Activated CD4-positive, alpha-beta memory T cell treated with anti-CD3 and anti-CD28 coated beads, Interleukin-2, amount 10 ng/mL, durations not matched to agents 7 days and 5 days (primary cell): ENCODE results near the gene MAP3K6. TPM values are rescaled to one million over a fixed set of nuclear protein-coding genes. Genes with fewer than 3 reads are reported as not detected.

ENCODE experiments used
- CTCF ChIA-PET: fragments of 350-600 bp; sonication (Branson Sonifier 250); formaldehyde crosslinking; loops from one replicate; lab custom pipeline; 2021; ENCODE audit warnings: antibody characterized with exemption, inconsistent platforms; lab: Charles Lee
- POLR2A ChIA-PET: fragments of 350-600 bp; sonication (Branson Sonifier 250); formaldehyde crosslinking; loops from one replicate; lab custom pipeline; 2021; ENCODE audit warnings: antibody characterized with exemption; lab: Charles Lee
- DNase-seq: peaks from one replicate; pipeline ENCODE4 v3.0.0-alpha.2; 2020
- H3K27ac Mint-ChIP-seq: one replicate; pipeline ENCODE4 v1.8.0; 2021; ENCODE audit warnings: mild to moderate bottlenecking, mixed read lengths
- H3K27me3 Mint-ChIP-seq: one replicate; pipeline ENCODE4 v1.8.0; 2021; ENCODE audit warnings: mixed read lengths
- H3K36me3 Mint-ChIP-seq: one replicate; pipeline ENCODE4 v1.8.0; 2021; ENCODE audit warnings: low read depth, mixed read lengths
- H3K4me1 Mint-ChIP-seq: one replicate; pipeline ENCODE4 v1.8.0; 2021; ENCODE audit warnings: mixed read lengths
- H3K4me3 Mint-ChIP-seq: one replicate; pipeline ENCODE4 v1.8.0; 2021; ENCODE audit warnings: mild to moderate bottlenecking, mixed read lengths
- H3K9me3 Mint-ChIP-seq: one replicate; pipeline ENCODE4 v1.8.0; 2021; ENCODE audit warnings: mixed read lengths
- total RNA-seq, 2 experiments: library from RNA; stranded (reverse); gene quantifications; one replicate each; pipeline ENCODE4 v1.2.3, GENCODE V29; 2021

The MAP3K6 gene
- total RNA-seq, 2 experiments from 2014 or later, result 10.5 to 11.1 TPM

DNA sequence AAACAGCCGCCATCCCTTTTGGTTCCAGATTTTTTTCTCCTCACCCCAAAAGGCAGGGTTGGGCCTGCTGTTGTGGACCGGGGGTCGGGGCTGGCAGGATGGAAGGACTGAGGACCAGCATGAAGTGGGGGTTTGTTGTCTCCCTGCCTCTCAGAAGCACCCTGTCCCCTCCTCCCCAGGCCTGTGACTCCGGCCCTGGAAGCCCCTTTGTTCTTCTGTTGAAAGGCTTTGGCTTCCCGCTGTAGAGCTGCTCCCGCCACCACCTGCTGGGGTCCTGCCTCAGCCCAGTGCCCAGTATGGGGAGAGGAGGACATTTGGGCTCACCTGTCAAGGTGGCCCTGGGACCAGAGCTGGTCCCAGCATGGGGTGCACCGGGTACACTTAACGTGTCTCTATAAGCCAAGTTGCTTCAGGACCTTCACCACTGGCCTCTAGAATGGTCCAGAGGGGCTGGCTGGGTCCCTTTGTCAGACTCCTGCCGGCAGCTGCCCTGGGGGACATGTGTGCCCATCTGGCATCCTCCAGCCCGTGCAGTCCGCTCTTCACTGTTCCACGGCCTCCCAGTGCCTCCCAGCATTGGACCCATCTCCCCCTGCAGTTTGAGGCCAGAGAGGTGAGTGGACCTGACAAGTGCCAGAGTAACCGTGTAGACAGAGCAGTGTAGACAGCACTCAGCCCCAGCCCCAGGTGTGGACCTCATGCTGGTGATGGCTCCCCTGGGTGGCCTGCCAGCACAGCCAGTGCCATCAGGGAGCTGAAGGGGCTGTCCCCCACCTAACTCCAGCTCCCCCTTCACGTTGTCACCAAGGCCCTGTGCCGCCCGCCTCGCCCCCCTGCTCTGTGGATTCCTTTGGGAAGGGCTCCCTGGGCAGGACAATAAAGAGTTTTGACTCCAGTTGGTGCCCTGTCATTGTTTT, 31.0 kb downstream of the MAP3K6 start:
- H3K27me3 Mint-ChIP-seq, result no peaks in the 10 kb centered on the region
- POLR2A ChIA-PET, result interaction anchor here (0.6 to 1.2 kb wide), 3 partner anchors 13 to 433 kb away, joined by 3 to 5 read pairs (median 3); no protein-coding TSS in a partner anchor
- peaks cover 40% of the 10 kb centered on the region for H3K4me1 Mint-ChIP-seq
- H3K36me3 Mint-ChIP-seq, result peaks cover 52% of the 10 kb centered on the region
- no peaks in the 10 kb centered on the region for H3K9me3 Mint-ChIP-seq
- H3K4me3 Mint-ChIP-seq, result no peak overlapping the region
- no peak overlapping the region for H3K27ac Mint-ChIP-seq
- CTCF ChIA-PET, result interaction anchor here (1.0 kb wide), 1 partner anchor 21 kb away, joined by 4 read pairs; no protein-coding TSS in a partner anchor
- DNase-seq, result no peak

- H3K4me1 Mint-ChIP-seq, result peaks cover 29% of the 10 kb centered on the region
- H3K27me3 Mint-ChIP-seq, result no peaks in the 10 kb centered on the region
- H3K36me3 Mint-ChIP-seq, result peaks cover 61% of the 10 kb centered on the region
- POLR2A ChIA-PET, result interaction anchor here (1.4 to 3.1 kb wide), 2 partner anchors 8 to 10 kb away, joined by 6 to 19 read pairs; partner anchors contain the start of gene SYTL1
- H3K4me3 Mint-ChIP-seq, result no peak overlapping the region
- no peak overlapping the region for H3K27ac Mint-ChIP-seq
- H3K9me3 Mint-ChIP-seq, result no peaks in the 10 kb centered on the region
- no peak for DNase-seq
- CTCF ChIA-PET, result interaction anchor here (0.6 to 3.0 kb wide), 15 partner anchors 10 to 420 kb away, joined by 3 to 45 read pairs (median 6); partner anchors contain the start of genes SYTL1 and WDTC1
These were observed 33.0 kb downstream of the MAP3K6 start for GRCh38 chr1:27333717-27334279.

DNA sequence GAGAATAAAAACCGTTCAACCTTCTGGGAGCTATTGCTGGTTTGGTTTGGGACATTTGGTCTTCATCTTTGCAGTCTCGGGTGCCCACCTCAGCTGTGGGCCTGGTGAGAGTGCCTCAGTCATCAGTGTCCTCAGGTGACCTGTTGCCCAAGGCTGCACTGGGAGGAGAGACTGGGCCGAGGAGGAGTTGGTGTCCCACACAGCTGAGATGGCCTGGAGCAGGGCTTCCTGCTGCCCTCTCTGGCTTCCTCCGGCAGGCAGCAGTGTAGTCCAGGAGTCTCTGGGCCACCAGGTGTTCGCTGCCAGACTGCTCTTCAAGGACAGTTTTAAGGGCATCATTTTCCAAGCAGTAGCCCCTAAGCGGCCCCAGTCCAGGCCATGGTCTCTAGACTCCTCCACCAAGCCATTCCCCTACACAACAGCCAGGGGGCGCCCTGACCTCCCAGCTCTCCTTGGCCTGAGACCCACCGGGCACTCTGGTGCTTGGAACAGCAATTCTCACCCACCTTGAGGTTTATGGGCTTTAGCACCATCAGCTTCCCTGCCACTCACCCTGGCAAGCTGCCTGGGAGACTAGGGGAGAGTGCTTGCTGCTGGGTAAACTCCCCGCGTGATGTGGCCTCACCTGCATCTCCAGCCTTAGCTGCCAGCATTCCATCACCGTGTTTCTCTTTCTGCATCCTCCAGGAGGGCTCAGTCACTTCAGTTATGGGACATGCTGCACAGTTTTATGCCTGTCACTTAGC, 34.1 kb downstream of the MAP3K6 start:
- no peaks in the 10 kb centered on the region for H3K27me3 Mint-ChIP-seq
- CTCF ChIA-PET, result interaction anchor here (0.6 to 3.0 kb wide), 31 partner anchors 9 to 768 kb away, joined by 3 to 45 read pairs (median 4); partner anchors contain the start of genes MAP3K6, SLC9A1, SYTL1 and WDTC1
- peak overlapping the region; percentile 68 for H3K27ac Mint-ChIP-seq
- H3K4me1 Mint-ChIP-seq, result peaks cover 34% of the 10 kb centered on the region
- POLR2A ChIA-PET, result interaction anchor here (1.1 to 3.1 kb wide), 6 partner anchors 9 to 29 kb away, joined by 3 to 19 read pairs (median 5); partner anchors contain the start of gene SYTL1
- no peak overlapping the region for H3K4me3 Mint-ChIP-seq
- no peaks in the 10 kb centered on the region for H3K9me3 Mint-ChIP-seq
- H3K36me3 Mint-ChIP-seq, result peaks cover 66% of the 10 kb centered on the region
- peak; percentile 66 for DNase-seq

GRCh38 chr1:27331922-27332321, 34.8 kb downstream of the MAP3K6 start:
- H3K36me3 Mint-ChIP-seq, result peaks cover 68% of the 10 kb centered on the region
- H3K27me3 Mint-ChIP-seq, result no peaks in the 10 kb centered on the region
- POLR2A ChIA-PET, result interaction anchor here (1.4 to 3.1 kb wide), 4 partner anchors 9 to 25 kb away, joined by 3 to 19 read pairs (median 6); partner anchors contain the start of gene SYTL1
- H3K4me3 Mint-ChIP-seq, result no peak overlapping the region
- no peak for DNase-seq
- no peaks in the 10 kb centered on the region for H3K9me3 Mint-ChIP-seq
- peak overlapping the region; percentile 68 for H3K27ac Mint-ChIP-seq
- CTCF ChIA-PET, result interaction anchor here (0.8 to 3.0 kb wide), 25 partner anchors 9 to 767 kb away, joined by 3 to 45 read pairs (median 6); partner anchors contain the start of genes MAP3K6 and SYTL1
- H3K4me1 Mint-ChIP-seq, result peaks cover 36% of the 10 kb centered on the region

DNA sequence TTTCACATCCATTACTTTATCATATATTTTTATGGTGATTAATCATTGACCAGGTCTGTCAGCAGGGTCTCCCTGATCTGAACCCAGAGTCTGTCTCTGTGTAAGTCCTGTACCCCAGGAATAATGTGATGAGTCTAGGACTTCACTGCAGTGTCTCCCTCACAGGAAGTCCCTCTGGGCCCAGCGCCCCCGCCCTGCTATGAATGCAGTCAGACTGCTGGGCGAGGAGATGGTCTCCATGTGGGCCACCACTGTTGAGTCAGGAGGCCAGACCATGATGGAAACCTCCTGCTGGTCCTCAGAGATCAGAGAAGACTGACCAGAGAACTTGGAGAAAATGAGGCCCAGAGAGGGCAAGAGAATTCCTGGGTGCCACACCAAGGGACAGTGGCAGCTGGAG, 35.3 kb downstream of the MAP3K6 start:
- peaks cover 41% of the 10 kb centered on the region for H3K4me1 Mint-ChIP-seq
- POLR2A ChIA-PET, result interaction anchor here (3.1 kb wide), 1 partner anchor 11 kb away, joined by 19 read pairs; the partner anchor contains the start of gene SYTL1
- CTCF ChIA-PET, result interaction anchor here (1.5 to 2.5 kb wide), 5 partner anchors 8 to 59 kb away, joined by 6 to 27 read pairs (median 21); no protein-coding TSS in a partner anchor
- H3K27ac Mint-ChIP-seq, result peak overlapping the region; percentile 68
- peaks cover 63% of the 10 kb centered on the region for H3K36me3 Mint-ChIP-seq
- H3K4me3 Mint-ChIP-seq, result no peak overlapping the region
- no peaks in the 10 kb centered on the region for H3K27me3 Mint-ChIP-seq
- no peak for DNase-seq
- H3K9me3 Mint-ChIP-seq, result no peaks in the 10 kb centered on the region

- H3K36me3 Mint-ChIP-seq, result peaks cover 60% of the 10 kb centered on the region
- H3K27ac Mint-ChIP-seq, result no peak overlapping the region
- ChIA-PET POLR2A (interaction anchor here (3.1 kb wide), 1 partner anchor 11 kb away, joined by 19 read pairs; the partner anchor contains the start of gene SYTL1), CTCF (no interaction called here)
- H3K27me3 Mint-ChIP-seq, result no peaks in the 10 kb centered on the region
- no peak for DNase-seq
- peaks cover 48% of the 10 kb centered on the region for H3K4me1 Mint-ChIP-seq
- no peaks in the 10 kb centered on the region for H3K9me3 Mint-ChIP-seq
- H3K4me3 Mint-ChIP-seq, result no peak overlapping the region
These were observed 36.0 kb downstream of the MAP3K6 start for GRCh38 chr1:27330786-27331185.

- no peak overlapping the region for H3K4me3 Mint-ChIP-seq
- no peaks in the 10 kb centered on the region for H3K9me3 Mint-ChIP-seq
- H3K27ac Mint-ChIP-seq, result no peak overlapping the region
- H3K4me1 Mint-ChIP-seq, result peaks cover 70% of the 10 kb centered on the region
- no peak for DNase-seq
- POLR2A ChIA-PET, result no interaction called here
- no peaks in the 10 kb centered on the region for H3K27me3 Mint-ChIP-seq
- H3K36me3 Mint-ChIP-seq, result peaks cover 53% of the 10 kb centered on the region
- CTCF ChIA-PET, result interaction anchor here (1.4 kb wide), 1 partner anchor 60 kb away, joined by 3 read pairs; no protein-coding TSS in a partner anchor
These were observed 38.8 kb downstream of the MAP3K6 start for GRCh38 chr1:27327964-27328363.

DNA sequence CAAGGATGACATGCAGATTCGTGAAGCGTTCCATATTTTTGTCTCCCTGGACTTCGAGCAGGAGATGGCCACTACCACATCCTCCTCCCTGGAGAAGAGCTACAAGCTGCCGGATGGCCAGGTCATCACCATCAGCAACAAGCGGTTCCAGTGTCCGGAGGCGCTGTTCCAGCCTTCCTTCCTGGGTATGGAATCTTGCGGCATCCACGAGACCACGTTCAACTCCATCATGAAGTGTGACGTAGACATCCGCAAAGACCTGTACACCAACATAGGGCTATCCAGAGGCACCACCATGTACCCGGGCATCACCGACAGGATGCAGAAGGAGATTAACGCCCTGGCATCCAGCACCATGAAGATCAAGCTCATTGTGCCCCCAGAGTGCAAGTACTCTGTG, 41.5 kb downstream of the MAP3K6 start:
- Mint-ChIP-seq H3K9me3 (no peaks in the 10 kb centered on the region), H3K36me3 (peaks cover 42% of the 10 kb centered on the region), H3K4me3 (no peak overlapping the region), H3K27ac (no peak overlapping the region), H3K4me1 (peaks cover 57% of the 10 kb centered on the region), H3K27me3 (no peaks in the 10 kb centered on the region)
- ChIA-PET CTCF (interaction anchor here (2.5 to 2.6 kb wide), 2 partner anchors 29 to 32 kb away, joined by 8 to 12 read pairs; no protein-coding TSS in a partner anchor), POLR2A (interaction anchor here (2.0 kb wide), 1 partner anchor 9 kb away, joined by 4 read pairs; no protein-coding TSS in a partner anchor)
- DNase-seq, result no peak

DNA sequence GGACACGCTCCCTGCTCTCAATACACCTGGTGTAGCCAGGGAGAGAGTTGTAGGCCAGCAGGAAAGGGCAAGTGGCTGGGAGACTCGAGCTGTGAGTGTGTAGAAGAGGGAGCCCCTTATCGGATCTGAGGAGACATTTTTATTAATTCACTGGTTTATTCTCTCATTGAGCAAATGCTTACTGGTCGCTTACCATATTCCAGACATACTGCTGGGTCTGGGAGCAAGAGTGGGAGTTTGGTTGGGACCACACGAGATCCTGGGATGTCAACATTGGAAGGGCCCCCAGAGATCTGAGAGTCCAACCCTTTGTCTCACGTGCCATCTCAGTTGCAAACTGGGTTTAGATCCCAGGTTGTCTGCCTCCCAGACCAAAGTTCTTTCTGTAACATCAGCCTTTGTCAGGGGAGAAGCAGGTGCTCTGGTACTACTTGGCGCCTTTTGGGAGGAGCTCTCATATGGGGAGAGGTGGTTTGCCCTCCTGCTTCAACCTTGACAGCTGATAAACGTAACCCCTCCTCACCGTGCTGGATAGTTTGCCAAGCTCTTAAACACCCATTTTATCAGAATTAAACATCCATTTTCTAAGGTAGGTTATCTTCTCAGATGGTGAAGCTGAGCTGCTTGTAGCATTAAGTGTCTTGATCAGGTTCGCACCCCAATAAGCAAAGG, 44.1 kb downstream of the MAP3K6 start:
- H3K9me3 Mint-ChIP-seq, result no peaks in the 10 kb centered on the region
- H3K36me3 Mint-ChIP-seq, result peaks cover 31% of the 10 kb centered on the region
- H3K4me3 Mint-ChIP-seq, result peak overlapping the region; percentile 96
- CTCF ChIA-PET, result interaction anchor here (0.8 to 2.8 kb wide), 11 partner anchors 10 to 168 kb away, joined by 3 to 25 read pairs (median 5); partner anchors contain the start of genes GPR3, SLC9A1 and SYTL1
- POLR2A ChIA-PET, result interaction anchor here (1.0 to 2.4 kb wide), 8 partner anchors 10 to 341 kb away, joined by 3 to 26 read pairs (median 4); partner anchors contain the start of genes SLC9A1 and SYTL1
- peaks cover 48% of the 10 kb centered on the region for H3K4me1 Mint-ChIP-seq
- no peak for DNase-seq
- H3K27me3 Mint-ChIP-seq, result peaks cover 4% of the 10 kb centered on the region
- peak overlapping the region; percentile 89 for H3K27ac Mint-ChIP-seq

DNA sequence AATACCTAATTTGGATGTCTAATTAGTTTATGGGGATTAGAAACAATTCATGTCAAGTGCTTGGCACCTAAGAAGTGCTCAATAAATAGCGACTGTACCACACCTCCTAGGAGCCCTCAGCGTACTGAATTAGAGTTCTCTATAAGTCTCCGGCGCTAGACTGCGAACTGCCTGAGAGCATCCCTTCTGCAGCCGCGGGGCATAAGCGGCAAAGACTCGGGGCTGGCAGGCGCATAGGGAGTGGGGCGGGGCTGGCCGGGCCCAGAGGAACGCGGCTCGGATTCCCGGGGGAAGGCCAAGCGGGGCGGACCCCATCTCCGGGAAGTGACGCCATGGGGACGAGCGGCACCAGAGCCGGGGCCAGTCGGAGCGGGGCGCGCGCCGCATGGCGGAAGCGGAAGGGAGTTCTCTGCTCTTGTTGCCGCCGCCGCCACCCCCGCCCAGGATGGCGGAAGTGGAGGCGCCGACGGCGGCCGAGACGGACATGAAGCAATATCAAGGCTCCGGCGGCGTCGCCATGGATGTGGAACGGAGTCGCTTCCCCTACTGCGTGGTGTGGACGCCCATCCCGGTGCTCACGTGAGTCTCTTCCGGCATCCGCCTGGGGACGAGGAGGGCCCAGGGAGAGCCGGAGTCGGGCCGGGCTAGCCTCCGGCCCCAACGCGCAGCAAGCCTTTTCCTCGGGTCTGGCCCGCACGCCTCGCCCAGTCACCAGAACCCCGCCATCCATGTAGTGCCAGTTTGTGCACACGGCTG, 44.8 kb downstream of the MAP3K6 start, which contains the start of gene TMEM222:
TMEM222 (plus strand) TSS at position 351 of the 756 bp plus-strand sequence; CDS start at position 386, 35 bp downstream.
- ChIA-PET CTCF (interaction anchor here (0.9 to 2.8 kb wide), 8 partner anchors 10 to 73 kb away, joined by 4 to 25 read pairs (median 6); partner anchors contain the start of genes GPR3 and SYTL1), POLR2A (interaction anchor here (1.2 to 2.4 kb wide), 4 partner anchors 11 to 341 kb away, joined by 3 to 26 read pairs (median 6); partner anchors contain the start of gene SYTL1)
- H3K4me1 Mint-ChIP-seq, result peaks cover 46% of the 10 kb centered on the region
- H3K4me3 Mint-ChIP-seq, result peak within 1 kb of the TSS; percentile 96
- H3K27ac Mint-ChIP-seq, result peak within 1 kb of the TSS; percentile 89
- H3K27me3 Mint-ChIP-seq, result peaks cover 4% of the 10 kb centered on the region
- peak; percentile 98 for DNase-seq
- peaks cover 30% of the 10 kb centered on the region for H3K36me3 Mint-ChIP-seq
- no peaks in the 10 kb centered on the region for H3K9me3 Mint-ChIP-seq
